Caco-2 (cell line): Measurements from ENCODE around the gene MUC12. TPM values are rescaled to one million over a fixed set of nuclear protein-coding genes. Genes with fewer than 3 reads are reported as not detected.

Source experiments
- BruUV-seq: library from RNA; stranded (reverse); fragments of 400-500 nt; replicated peaks from 2 replicates; lab custom pipeline; 2021; lab: Mats Ljungman, UMichigan
- CTCF ChIA-PET: fragments of 300-600 bp; sonication (Branson Sonifier 250); formaldehyde crosslinking; loops from one replicate; lab custom pipeline; 2022; ENCODE audit warnings: antibody characterized with exemption; lab: Charles Lee
- POLR2A ChIA-PET: fragments of 300-600 bp; sonication (Branson Sonifier 250); formaldehyde crosslinking; loops from one replicate; lab custom pipeline; 2022; ENCODE audit warnings: antibody characterized with exemption; lab: Charles Lee
- DNase-seq, 2 experiments: peaks; one replicate each; pipeline versions ENCODE4 v3.0.0 to v3.0.0-alpha.2; 2020 to 2022
- H3K27me3 ChIP-seq: replicated peaks from 2 replicates; pipeline ENCODE4 v1.6.0; 2011; ENCODE audit warnings: low read length; ENCODE audit not compliant: control insufficient read depth, insufficient read depth
- H3K36me3 ChIP-seq: 2 replicates; pipeline ENCODE4 v1.5.1; 2011; ENCODE audit warnings: low read length; ENCODE audit not compliant: control insufficient read depth, insufficient read depth
- H3K4me1 ChIP-seq: fragments of 250-450 bp; sonication (Bioruptor Pico); 2 replicates; pipeline ENCODE4 v1.5.1; 2020; ENCODE audit warnings: mild to moderate bottlenecking
- H3K4me3 ChIP-seq: 2 replicates; pipeline ENCODE4 v1.5.1; 2011; ENCODE audit warnings: low read depth, mild to moderate bottlenecking, control low read depth, low read length
- H3K9me3 ChIP-seq: fragments of 250-450 bp; sonication (Bioruptor Pico); 2 replicates; pipeline ENCODE4 v1.5.1; 2020; ENCODE audit warnings: mild to moderate bottlenecking, moderate library complexity
- H3K27ac Mint-ChIP-seq: one replicate; pipeline ENCODE4 v1.8.0; 2022; ENCODE audit warnings: mixed read lengths; ENCODE audit not compliant: unreplicated experiment
- H3K27me3 Mint-ChIP-seq: one replicate; pipeline ENCODE4 v1.8.0; 2022; ENCODE audit warnings: mixed read lengths; ENCODE audit not compliant: insufficient read depth, unreplicated experiment
- H3K36me3 Mint-ChIP-seq: one replicate; pipeline ENCODE4 v1.8.0; 2022; ENCODE audit warnings: mild to moderate bottlenecking, mixed read lengths; ENCODE audit not compliant: insufficient read depth, unreplicated experiment
- H3K4me1 Mint-ChIP-seq: one replicate; pipeline ENCODE4 v1.8.0; 2022; ENCODE audit warnings: low read depth, mixed read lengths; ENCODE audit not compliant: unreplicated experiment
- H3K4me3 Mint-ChIP-seq: one replicate; pipeline ENCODE4 v1.8.0; 2022; ENCODE audit warnings: mild to moderate bottlenecking, moderate library complexity, mixed read lengths; ENCODE audit not compliant: unreplicated experiment
- H3K9me3 Mint-ChIP-seq: one replicate; pipeline ENCODE4 v1.8.0; 2022; ENCODE audit warnings: mixed read lengths; ENCODE audit not compliant: unreplicated experiment
- intact Hi-C: fragments of 100-400 bp; cut with micrococcal nuclease; formaldehyde crosslinking; loops from one replicate; pipeline ENCODE4 v1.10.0; 2022; ENCODE audit not compliant: unreplicated experiment
- total RNA-seq: library from RNA; stranded (reverse); gene quantifications from 2 replicates; pipeline ENCODE4 v1.2.3, GENCODE V29; 2022
- TF ChIP-seq, protein P1 (sequence below), 2 experiments: fragments of 200-600 bp in 1 of 2; IDR thresholded peaks; 1 replicate in 1 of 2; 2 replicates in 1 of 2; pipeline versions ENCODE4 v1.5.1 to v1.8.0; 2011 to 2022; ENCODE audit warnings: antibody characterized with exemption in 1 of 2, control low read depth in 1 of 2, inconsistent platforms in 1 of 2, low read depth in 1 of 2, low read length in 1 of 2, mild to moderate bottlenecking in 1 of 2, moderate library complexity in 1 of 2; ENCODE audit not compliant: insufficient read depth in 1 of 2, severe bottlenecking in 1 of 2, unreplicated experiment in 1 of 2

The MUC12 gene
- total RNA-seq, 1 experiment from 2014 or later: 0.16 TPM

DNA sequence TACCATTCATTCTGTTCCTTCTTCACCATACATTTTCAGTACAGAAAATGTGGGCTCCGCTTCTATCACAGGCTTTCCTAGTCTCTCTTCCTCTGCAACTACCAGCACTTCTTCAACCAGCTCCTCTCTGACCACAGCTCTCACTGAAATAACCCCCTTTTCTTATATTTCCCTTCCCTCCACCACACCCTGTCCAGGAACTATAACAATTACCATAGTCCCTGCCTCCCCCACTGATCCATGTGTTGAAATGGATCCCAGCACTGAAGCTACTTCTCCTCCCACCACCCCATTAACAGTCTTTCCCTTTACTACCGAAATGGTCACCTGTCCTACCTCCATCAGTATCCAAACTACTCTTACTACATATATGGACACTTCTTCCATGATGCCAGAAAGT, 9.5 kb upstream of the MUC12 start:
- no peaks in the 10 kb centered on the region for H3K4me1 ChIP-seq
- TF ChIP-seq, protein P1, sequence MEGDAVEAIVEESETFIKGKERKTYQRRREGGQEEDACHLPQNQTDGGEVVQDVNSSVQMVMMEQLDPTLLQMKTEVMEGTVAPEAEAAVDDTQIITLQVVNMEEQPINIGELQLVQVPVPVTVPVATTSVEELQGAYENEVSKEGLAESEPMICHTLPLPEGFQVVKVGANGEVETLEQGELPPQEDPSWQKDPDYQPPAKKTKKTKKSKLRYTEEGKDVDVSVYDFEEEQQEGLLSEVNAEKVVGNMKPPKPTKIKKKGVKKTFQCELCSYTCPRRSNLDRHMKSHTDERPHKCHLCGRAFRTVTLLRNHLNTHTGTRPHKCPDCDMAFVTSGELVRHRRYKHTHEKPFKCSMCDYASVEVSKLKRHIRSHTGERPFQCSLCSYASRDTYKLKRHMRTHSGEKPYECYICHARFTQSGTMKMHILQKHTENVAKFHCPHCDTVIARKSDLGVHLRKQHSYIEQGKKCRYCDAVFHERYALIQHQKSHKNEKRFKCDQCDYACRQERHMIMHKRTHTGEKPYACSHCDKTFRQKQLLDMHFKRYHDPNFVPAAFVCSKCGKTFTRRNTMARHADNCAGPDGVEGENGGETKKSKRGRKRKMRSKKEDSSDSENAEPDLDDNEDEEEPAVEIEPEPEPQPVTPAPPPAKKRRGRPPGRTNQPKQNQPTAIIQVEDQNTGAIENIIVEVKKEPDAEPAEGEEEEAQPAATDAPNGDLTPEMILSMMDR (IDR thresholded peaks at IDR 0.05; ENCODE audit: insufficient read depth in 1 of 2, low read depth in 1 of 2, low read length in 1 of 2, severe bottlenecking in 1 of 2, unreplicated experiment in 1 of 2): no peak
- no peak overlapping the region for H3K27ac Mint-ChIP-seq
- no peak overlapping the region for H3K4me3 ChIP-seq
- no peak overlapping the region for H3K4me3 Mint-ChIP-seq
- no peaks in the 10 kb centered on the region for H3K36me3 Mint-ChIP-seq
- CTCF ChIA-PET: no interaction called here
- intact Hi-C loops: no loop called here
- no TSS peak for BruUV-seq
- H3K9me3 Mint-ChIP-seq: no peaks in the 10 kb centered on the region
- no peaks in the 10 kb centered on the region for H3K9me3 ChIP-seq
- DNase-seq: no peak
- H3K27me3 Mint-ChIP-seq: peaks cover 4% of the 10 kb centered on the region
- POLR2A ChIA-PET: interaction anchor here (0.6 kb wide), 1 partner anchor 232 kb away, joined by 3 read pairs; no protein-coding TSS in a partner anchor
- no peaks in the 10 kb centered on the region; the same call in 1 of the 2 replicates for H3K36me3 ChIP-seq
- H3K27me3 ChIP-seq: no peaks in the 10 kb centered on the region
- H3K4me1 Mint-ChIP-seq: no peaks in the 10 kb centered on the region

DNA sequence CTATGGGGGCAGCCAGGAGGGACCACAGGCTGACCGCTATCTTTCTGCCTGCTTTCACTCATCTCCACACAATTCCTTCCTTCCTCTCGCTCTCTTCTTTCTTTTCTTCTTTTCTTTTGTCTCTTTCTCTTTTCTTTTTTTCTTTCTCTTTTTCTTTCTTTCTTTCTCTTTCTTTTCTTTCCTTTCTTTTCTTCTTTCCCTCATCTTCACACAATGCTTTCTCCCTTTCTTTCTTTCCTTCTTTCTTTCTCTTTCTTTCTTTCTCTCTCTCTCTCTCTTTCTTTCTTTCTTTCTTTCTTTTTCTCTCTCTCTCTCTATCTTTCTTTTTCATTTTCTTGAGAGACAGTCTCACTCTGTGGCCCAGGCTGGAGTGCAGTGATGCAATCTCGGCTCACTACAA, 6.8 kb upstream of the MUC12 start:
- H3K27me3 ChIP-seq: no peaks in the 10 kb centered on the region
- BruUV-seq: no TSS peak
- H3K27me3 Mint-ChIP-seq: peaks cover 8% of the 10 kb centered on the region
- no peaks in the 10 kb centered on the region; the same call in 1 of the 2 replicates for H3K36me3 ChIP-seq
- TF ChIP-seq, protein P1 (IDR thresholded peaks at IDR 0.05; ENCODE audit: insufficient read depth in 1 of 2, low read depth in 1 of 2, low read length in 1 of 2, severe bottlenecking in 1 of 2, unreplicated experiment in 1 of 2): no peak
- no peaks in the 10 kb centered on the region for H3K9me3 Mint-ChIP-seq
- H3K4me1 ChIP-seq: peaks cover 13% of the 10 kb centered on the region
- H3K4me1 Mint-ChIP-seq: peaks cover 14% of the 10 kb centered on the region
- H3K27ac Mint-ChIP-seq: no peak overlapping the region
- peaks cover 7% of the 10 kb centered on the region for H3K36me3 Mint-ChIP-seq
- H3K4me3 Mint-ChIP-seq: no peak overlapping the region
- no peak overlapping the region for H3K4me3 ChIP-seq
- no peaks in the 10 kb centered on the region for H3K9me3 ChIP-seq
- no peak for DNase-seq
- ChIA-PET POLR2A (no interaction called here), CTCF (no interaction called here)
- intact Hi-C loops: no loop called here

DNA sequence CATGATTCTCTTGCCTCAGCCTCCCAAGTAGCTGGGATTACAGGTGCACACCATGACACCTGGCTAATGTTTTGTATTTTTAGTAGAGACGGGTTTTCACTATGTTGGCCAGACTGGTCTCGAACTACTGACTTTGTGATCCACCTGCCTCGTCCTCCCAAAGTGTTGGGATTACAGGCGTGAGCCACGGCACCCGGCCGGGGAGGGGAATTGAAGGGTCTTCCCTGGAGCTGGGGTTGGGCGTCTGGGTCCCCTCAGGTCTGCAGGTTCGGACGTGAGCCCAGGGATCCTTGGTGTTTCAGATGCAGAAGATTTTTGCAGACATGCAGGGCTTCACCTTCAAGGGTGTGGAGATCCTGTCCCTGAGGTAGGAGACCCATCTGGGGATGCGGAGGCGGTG, 6.0 kb upstream of the MUC12 start:
- Mint-ChIP-seq H3K4me1 (peaks cover 17% of the 10 kb centered on the region), H3K27me3 (peaks cover 9% of the 10 kb centered on the region), H3K36me3 (peaks cover 7% of the 10 kb centered on the region), H3K27ac (no peak overlapping the region), H3K4me3 (no peak overlapping the region), H3K9me3 (no peaks in the 10 kb centered on the region)
- H3K4me1 ChIP-seq: peaks cover 13% of the 10 kb centered on the region
- intact Hi-C loops: no loop called here
- no peaks in the 10 kb centered on the region; the same call in 1 of the 2 replicates for H3K36me3 ChIP-seq
- no peak for DNase-seq
- no peaks in the 10 kb centered on the region for H3K9me3 ChIP-seq
- no peak overlapping the region for H3K4me3 ChIP-seq
- TF ChIP-seq, protein P1 (IDR thresholded peaks at IDR 0.05; ENCODE audit: insufficient read depth in 1 of 2, low read depth in 1 of 2, low read length in 1 of 2, severe bottlenecking in 1 of 2, unreplicated experiment in 1 of 2): no peak
- BruUV-seq: no TSS peak
- H3K27me3 ChIP-seq: no peaks in the 10 kb centered on the region
- ChIA-PET CTCF (no interaction called here), POLR2A (no interaction called here)
